HAP-1 (cell line): Measurements from ENCODE around the gene ADH1A.
A peak's percentile ranks its signal among the peaks of the same experiment; 100 is the strongest.

Experiments used
- DNase-seq, 2 experiments: peaks; one replicate each; pipeline ENCODE4 v3.0.0-alpha.2; 2016 to 2020; ENCODE audit warnings: low spot score in 2 of 2
- H3K27me3 ChIP-seq: fragments of 250-450 bp; sonication (Bioruptor Pico); 2 replicates; pipeline ENCODE4 v1.5.1; 2020; ENCODE audit warnings: low read depth, mild to moderate bottlenecking, moderate library complexity
- H3K36me3 ChIP-seq: fragments of 250-450 bp; sonication (Bioruptor Pico); replicated peaks from 2 replicates; pipeline ENCODE4 v1.5.1; 2020; ENCODE audit warnings: mild to moderate bottlenecking
- H3K4me1 ChIP-seq: fragments of 250-450 bp; sonication (Bioruptor Pico); 2 replicates; pipeline ENCODE4 v1.5.1; 2020; ENCODE audit warnings: mild to moderate bottlenecking
- H3K4me3 ChIP-seq: fragments of 250-450 bp; sonication (Bioruptor Pico); 2 replicates; pipeline ENCODE4 v1.5.1; 2020; ENCODE audit warnings: mild to moderate bottlenecking, moderate library complexity
- H3K9me3 ChIP-seq: fragments of 250-450 bp; sonication (Bioruptor Pico); 2 replicates; pipeline ENCODE4 v1.5.1; 2020; ENCODE audit warnings: mild to moderate bottlenecking, moderate library complexity
- in situ Hi-C: fragments of 300-500 bp; cut with MboI; formaldehyde crosslinking; loops from 3 replicates; pipeline ENCODE4 v1.14.3; 2020; ENCODE audit warnings: low sequenced_read_pairs, inconsistent platforms, mixed read lengths

ADH1A gene

GRCh38 chr4:99314211-99314610, 23.4 kb upstream of the ADH1A start:
- H3K4me3 ChIP-seq, result no peak overlapping the region
- H3K36me3 ChIP-seq, result no peaks in the 10 kb centered on the region
- H3K4me1 ChIP-seq, result no peaks in the 10 kb centered on the region
- in situ Hi-C loops, result no loop called here
- no peak for DNase-seq
- H3K27me3 ChIP-seq, result peaks cover 4% of the 10 kb centered on the region; the same call in 1 of the 2 replicates
- no peaks in the 10 kb centered on the region for H3K9me3 ChIP-seq

- in situ Hi-C loops, result no loop called here
- DNase-seq, result no peak
Observed at GRCh38 chr4:99310389-99310788, 19.6 kb upstream of the ADH1A start.

GRCh38 chr4:99305638-99306400, 15.0 kb upstream of the ADH1A start:
- in situ Hi-C loops, result no loop called here
- Histone ChIP-seq H3K9me3 (no peaks in the 10 kb centered on the region), H3K4me1 (peaks cover 4% of the 10 kb centered on the region; the same call in 1 of the 2 replicates), H3K4me3 (no peak overlapping the region), H3K36me3 (no peaks in the 10 kb centered on the region), H3K27me3 (peaks cover 2% of the 10 kb centered on the region; the same call in 1 of the 2 replicates)
- DNase-seq, result no peak

More at GRCh38 chr4:99310389-99310788, 19.6 kb upstream of the ADH1A start:
- H3K4me3 ChIP-seq, result no peak overlapping the region
- H3K27me3 ChIP-seq, result peaks cover 4% of the 10 kb centered on the region; the same call in 1 of the 2 replicates
- H3K9me3 ChIP-seq, result no peaks in the 10 kb centered on the region
- no peaks in the 10 kb centered on the region for H3K36me3 ChIP-seq
- peaks cover 4% of the 10 kb centered on the region; the same call in 1 of the 2 replicates for H3K4me1 ChIP-seq

GRCh38 chr4:99301376-99302164, 10.8 kb upstream of the ADH1A start:
- Histone ChIP-seq H3K9me3 (no peaks in the 10 kb centered on the region), H3K36me3 (no peaks in the 10 kb centered on the region), H3K27me3 (no peaks in the 10 kb centered on the region), H3K4me3 (no peak overlapping the region), H3K4me1 (peaks cover 4% of the 10 kb centered on the region; the same call in 1 of the 2 replicates)
- no peak for DNase-seq
- in situ Hi-C loops, result no loop called here

- in situ Hi-C loops, result no loop called here
- Histone ChIP-seq H3K27me3 (no peaks in the 10 kb centered on the region), H3K9me3 (no peaks in the 10 kb centered on the region), H3K4me3 (no peak overlapping the region), H3K36me3 (no peaks in the 10 kb centered on the region), H3K4me1 (no peaks in the 10 kb centered on the region)
- DNase-seq, result peak in 1 of 2 experiments; percentile 14
Observed at GRCh38 chr4:99300934-99301333, 10.1 kb upstream of the ADH1A start.

- no peak for DNase-seq
- no peaks in the 10 kb centered on the region for H3K4me1 ChIP-seq
- no peaks in the 10 kb centered on the region for H3K9me3 ChIP-seq
- no peaks in the 10 kb centered on the region for H3K27me3 ChIP-seq
- in situ Hi-C loops, result no loop called here
- no peak overlapping the region for H3K4me3 ChIP-seq
- no peaks in the 10 kb centered on the region for H3K36me3 ChIP-seq
Observed at GRCh38 chr4:99293357-99293756, 2.6 kb upstream of the ADH1A start.

- H3K9me3 ChIP-seq, result no peaks in the 10 kb centered on the region
- in situ Hi-C loops, result no loop called here
- no peaks in the 10 kb centered on the region for H3K36me3 ChIP-seq
- DNase-seq, result no peak
- H3K4me3 ChIP-seq, result no peak overlapping the region
- H3K27me3 ChIP-seq, result no peaks in the 10 kb centered on the region; the same call in 1 of the 2 replicates
- no peaks in the 10 kb centered on the region for H3K4me1 ChIP-seq
Observed at GRCh38 chr4:99285387-99285786, 5.4 kb downstream of the ADH1A start.

- DNase-seq, result no peak
- Histone ChIP-seq H3K4me3 (no peak overlapping the region), H3K4me1 (no peaks in the 10 kb centered on the region), H3K36me3 (no peaks in the 10 kb centered on the region), H3K9me3 (no peaks in the 10 kb centered on the region), H3K27me3 (no peaks in the 10 kb centered on the region; the same call in 1 of the 2 replicates)
- in situ Hi-C loops, result no loop called here
Observed at GRCh38 chr4:99282731-99283130, 8.1 kb downstream of the ADH1A start.

GRCh38 chr4:99281261-99281660, 9.5 kb downstream of the ADH1A start:
- H3K4me3 ChIP-seq, result no peak overlapping the region
- no peak for DNase-seq
- in situ Hi-C loops, result no loop called here
- H3K36me3 ChIP-seq, result no peaks in the 10 kb centered on the region
- no peaks in the 10 kb centered on the region; the same call in 1 of the 2 replicates for H3K27me3 ChIP-seq
- H3K9me3 ChIP-seq, result no peaks in the 10 kb centered on the region
- no peaks in the 10 kb centered on the region for H3K4me1 ChIP-seq

- no peak overlapping the region for H3K4me3 ChIP-seq
- in situ Hi-C loops, result no loop called here
- no peaks in the 10 kb centered on the region; the same call in 1 of the 2 replicates for H3K27me3 ChIP-seq
- H3K4me1 ChIP-seq, result no peaks in the 10 kb centered on the region
- no peaks in the 10 kb centered on the region for H3K9me3 ChIP-seq
- H3K36me3 ChIP-seq, result no peaks in the 10 kb centered on the region
- DNase-seq, result no peak
Observed at GRCh38 chr4:99276417-99276816, 14.4 kb downstream of the ADH1A start.

GRCh38 chr4:99275885-99276284, 14.9 kb downstream of the ADH1A start:
- Histone ChIP-seq H3K36me3 (no peaks in the 10 kb centered on the region), H3K9me3 (no peaks in the 10 kb centered on the region), H3K4me3 (no peak overlapping the region), H3K4me1 (no peaks in the 10 kb centered on the region), H3K27me3 (no peaks in the 10 kb centered on the region; the same call in 1 of the 2 replicates)
- DNase-seq, result no peak
- in situ Hi-C loops, result no loop called here

GRCh38 chr4:99275050-99275449, 15.7 kb downstream of the ADH1A start:
- Histone ChIP-seq H3K27me3 (no peaks in the 10 kb centered on the region), H3K36me3 (no peaks in the 10 kb centered on the region), H3K4me3 (no peak overlapping the region), H3K4me1 (no peaks in the 10 kb centered on the region), H3K9me3 (no peaks in the 10 kb centered on the region)
- DNase-seq, result no peak
- in situ Hi-C loops, result no loop called here

GRCh38 chr4:99273704-99274103, 17.1 kb downstream of the ADH1A start:
- no peak for DNase-seq
- H3K27me3 ChIP-seq, result no peaks in the 10 kb centered on the region
- H3K36me3 ChIP-seq, result no peaks in the 10 kb centered on the region
- H3K9me3 ChIP-seq, result no peaks in the 10 kb centered on the region
- H3K4me3 ChIP-seq, result no peak overlapping the region
- in situ Hi-C loops, result no loop called here
- no peaks in the 10 kb centered on the region for H3K4me1 ChIP-seq

- no peaks in the 10 kb centered on the region for H3K27me3 ChIP-seq
- DNase-seq, result no peak
- no peaks in the 10 kb centered on the region for H3K36me3 ChIP-seq
- no peaks in the 10 kb centered on the region for H3K9me3 ChIP-seq
- no peak overlapping the region for H3K4me3 ChIP-seq
- in situ Hi-C loops, result no loop called here
- no peaks in the 10 kb centered on the region for H3K4me1 ChIP-seq
Observed at GRCh38 chr4:99264927-99265326, 25.9 kb downstream of the ADH1A start.
